ENCODE measurements around the gene BABAM2. TPM values are rescaled to one million over a fixed set of nuclear protein-coding genes. Genes with fewer than 3 reads are reported as not detected.

The BABAM2 gene
- total and polyA plus RNA-seq, 2 experiments from 2014 or later: 17.8 to 21.5 TPM

DNA sequence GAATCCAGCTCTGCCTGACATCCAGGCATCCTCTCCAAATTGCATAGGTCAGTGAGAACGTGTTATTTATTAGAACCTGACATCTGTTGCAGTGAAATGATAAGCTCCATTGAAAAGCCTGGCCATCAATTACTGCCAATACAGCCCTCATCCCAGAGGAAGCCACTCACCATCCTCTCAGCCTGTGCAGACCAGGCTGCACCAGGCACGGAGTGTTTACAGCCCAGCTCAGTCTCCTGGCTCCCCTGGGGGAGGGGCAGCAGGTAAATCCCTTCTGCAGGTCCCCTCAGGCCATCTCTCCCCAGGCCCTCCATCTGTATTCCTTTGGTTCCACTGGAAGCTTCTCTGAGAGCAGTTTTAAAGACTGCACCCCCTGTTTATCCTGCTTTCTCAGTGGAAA is 419.6 kb downstream of the BABAM2 start:
- no peaks in the 10 kb centered on the region; the same call in 1 of the 2 replicates for H3K36me3 ChIP-seq (ENCODE audit: insufficient read depth)
- Mint-ChIP-seq H3K4me3 (no peak overlapping the region), H3K27me3 (ENCODE audit: insufficient read depth, low read depth, poor library complexity) (peaks cover 4% of the 10 kb centered on the region), H3K9me3 (no peaks in the 10 kb centered on the region; the same call in 2 of the 3 replicates), H3K4me1 (peaks cover 5% of the 10 kb centered on the region; the same call in 2 of the 3 replicates), H3K36me3 (ENCODE audit: low read depth) (no peaks in the 10 kb centered on the region; the same call in 2 of the 3 replicates), H3K27ac (no peak overlapping the region)
- no peak overlapping the region for H3K27ac ChIP-seq (ENCODE audit: low read depth)
- no peaks in the 10 kb centered on the region for H3F3A ChIP-seq (replicated peaks; ENCODE audit: low read depth)
- no peak overlapping the region for H2AFZ ChIP-seq
- no peaks in the 10 kb centered on the region for H3K4me1 ChIP-seq (ENCODE audit: insufficient read depth)
- DNase-seq (ENCODE audit: low spot score): no peak
- H3K27me3 ChIP-seq (ENCODE audit: insufficient read depth): no peaks in the 10 kb centered on the region
- no peaks in the 10 kb centered on the region for H4K20me1 ChIP-seq (replicated peaks; ENCODE audit: insufficient read depth)
- H3K79me2 ChIP-seq (replicated peaks; ENCODE audit: insufficient read depth): no peaks in the 10 kb centered on the region
- no peaks in the 10 kb centered on the region for H3K9me2 ChIP-seq (ENCODE audit: insufficient read depth)
- no peak for TF ChIP-seq REST (IDR thresholded peaks at IDR 0.05; ENCODE audit: unreplicated experiment)
- TF ChIP-seq EZH2phosphoT487 (IDR thresholded peaks at IDR 0.05; ENCODE audit: unreplicated experiment): no peak
- no peak for TF ChIP-seq CTCF (conservative IDR thresholded peaks at IDR 0.05; ENCODE audit: low read depth in 2 of 2)
- TF ChIP-seq POLR2AphosphoS5 (IDR thresholded peaks at IDR 0.05; ENCODE audit: low read depth): no peak
- TF ChIP-seq ZNF331 (CRISPR knock-in tag; IDR thresholded peaks at IDR 0.05; ENCODE audit: low read depth): no peak
- no peak for TF ChIP-seq JUNB (IDR thresholded peaks at IDR 0.05; ENCODE audit: unreplicated experiment)
- TF ChIP-seq, protein P1, sequence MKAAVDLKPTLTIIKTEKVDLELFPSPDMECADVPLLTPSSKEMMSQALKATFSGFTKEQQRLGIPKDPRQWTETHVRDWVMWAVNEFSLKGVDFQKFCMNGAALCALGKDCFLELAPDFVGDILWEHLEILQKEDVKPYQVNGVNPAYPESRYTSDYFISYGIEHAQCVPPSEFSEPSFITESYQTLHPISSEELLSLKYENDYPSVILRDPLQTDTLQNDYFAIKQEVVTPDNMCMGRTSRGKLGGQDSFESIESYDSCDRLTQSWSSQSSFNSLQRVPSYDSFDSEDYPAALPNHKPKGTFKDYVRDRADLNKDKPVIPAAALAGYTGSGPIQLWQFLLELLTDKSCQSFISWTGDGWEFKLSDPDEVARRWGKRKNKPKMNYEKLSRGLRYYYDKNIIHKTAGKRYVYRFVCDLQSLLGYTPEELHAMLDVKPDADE (IDR thresholded peaks at IDR 0.05): no peak
- TF ChIP-seq NANOG (IDR thresholded peaks at IDR 0.05; ENCODE audit: borderline replicate concordance): no peak
- no peak for TF ChIP-seq ZNF114 (CRISPR knock-in tag; IDR thresholded peaks at IDR 0.05)
- no peak overlapping the region for H3K4me2 ChIP-seq
- ATAC-seq: peak; percentile 69
- no peak overlapping the region for H3K4me3 ChIP-seq
